ENCODE measurements around the gene TTLL6. TPM values are rescaled to one million over a fixed set of nuclear protein-coding genes. Genes with fewer than 3 reads are reported as not detected.
"Not testable (repeated sequence)": the region's sequence is repeated elsewhere in the genome, so short reads cannot be mapped to it uniquely, and the experiment has no call there.

TTLL6 gene
- total RNA-seq, 1 donor from 2014 or later, result not detected

- FAIRE-seq, result no peak
- H3K4me3 ChIP-seq (ENCODE audit: low read depth, low read length), result no peak overlapping the region
- no peaks in the 10 kb centered on the region for H3K36me3 ChIP-seq (ENCODE audit: control insufficient read depth, insufficient read depth, low read length)
- DNase-seq (ENCODE audit: low read depth), result no peak
- TF ChIP-seq, protein P1, sequence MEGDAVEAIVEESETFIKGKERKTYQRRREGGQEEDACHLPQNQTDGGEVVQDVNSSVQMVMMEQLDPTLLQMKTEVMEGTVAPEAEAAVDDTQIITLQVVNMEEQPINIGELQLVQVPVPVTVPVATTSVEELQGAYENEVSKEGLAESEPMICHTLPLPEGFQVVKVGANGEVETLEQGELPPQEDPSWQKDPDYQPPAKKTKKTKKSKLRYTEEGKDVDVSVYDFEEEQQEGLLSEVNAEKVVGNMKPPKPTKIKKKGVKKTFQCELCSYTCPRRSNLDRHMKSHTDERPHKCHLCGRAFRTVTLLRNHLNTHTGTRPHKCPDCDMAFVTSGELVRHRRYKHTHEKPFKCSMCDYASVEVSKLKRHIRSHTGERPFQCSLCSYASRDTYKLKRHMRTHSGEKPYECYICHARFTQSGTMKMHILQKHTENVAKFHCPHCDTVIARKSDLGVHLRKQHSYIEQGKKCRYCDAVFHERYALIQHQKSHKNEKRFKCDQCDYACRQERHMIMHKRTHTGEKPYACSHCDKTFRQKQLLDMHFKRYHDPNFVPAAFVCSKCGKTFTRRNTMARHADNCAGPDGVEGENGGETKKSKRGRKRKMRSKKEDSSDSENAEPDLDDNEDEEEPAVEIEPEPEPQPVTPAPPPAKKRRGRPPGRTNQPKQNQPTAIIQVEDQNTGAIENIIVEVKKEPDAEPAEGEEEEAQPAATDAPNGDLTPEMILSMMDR (IDR thresholded peaks at IDR 0.05; ENCODE audit: insufficient read depth, low read length, severe bottlenecking), result no peak
- no peaks in the 10 kb centered on the region for H3K27me3 ChIP-seq (ENCODE audit: control insufficient read depth, insufficient read depth, low read length)
Measured at GRCh38 chr17:48835971-48836370, 18.9 kb upstream of the TTLL6 start.

GRCh38 chr17:48834973-48835372 lies 17.9 kb upstream of the TTLL6 start:
- DNase-seq (ENCODE audit: low read depth) (no peak), FAIRE-seq (no peak)
- TF ChIP-seq, protein P1 (IDR thresholded peaks at IDR 0.05; ENCODE audit: insufficient read depth, low read length, severe bottlenecking), result no peak
- Histone ChIP-seq H3K36me3 (ENCODE audit: control insufficient read depth, insufficient read depth, low read length) (no peaks in the 10 kb centered on the region), H3K4me3 (ENCODE audit: low read depth, low read length) (no peak overlapping the region), H3K27me3 (ENCODE audit: control insufficient read depth, insufficient read depth, low read length) (no peaks in the 10 kb centered on the region)

GRCh38 chr17:48831549-48831883 lies 14.5 kb upstream of the TTLL6 start:
- no peaks in the 10 kb centered on the region for H3K27me3 ChIP-seq (ENCODE audit: control insufficient read depth, insufficient read depth, low read length)
- no peak for FAIRE-seq
- DNase-seq (ENCODE audit: low read depth), result no peak
- no peaks in the 10 kb centered on the region for H3K36me3 ChIP-seq (ENCODE audit: control insufficient read depth, insufficient read depth, low read length)
- TF ChIP-seq, protein P1 (IDR thresholded peaks at IDR 0.05; ENCODE audit: insufficient read depth, low read length, severe bottlenecking), result no peak
- peak overlapping the region; percentile 76 for H3K4me3 ChIP-seq (ENCODE audit: low read depth, low read length)

DNA sequence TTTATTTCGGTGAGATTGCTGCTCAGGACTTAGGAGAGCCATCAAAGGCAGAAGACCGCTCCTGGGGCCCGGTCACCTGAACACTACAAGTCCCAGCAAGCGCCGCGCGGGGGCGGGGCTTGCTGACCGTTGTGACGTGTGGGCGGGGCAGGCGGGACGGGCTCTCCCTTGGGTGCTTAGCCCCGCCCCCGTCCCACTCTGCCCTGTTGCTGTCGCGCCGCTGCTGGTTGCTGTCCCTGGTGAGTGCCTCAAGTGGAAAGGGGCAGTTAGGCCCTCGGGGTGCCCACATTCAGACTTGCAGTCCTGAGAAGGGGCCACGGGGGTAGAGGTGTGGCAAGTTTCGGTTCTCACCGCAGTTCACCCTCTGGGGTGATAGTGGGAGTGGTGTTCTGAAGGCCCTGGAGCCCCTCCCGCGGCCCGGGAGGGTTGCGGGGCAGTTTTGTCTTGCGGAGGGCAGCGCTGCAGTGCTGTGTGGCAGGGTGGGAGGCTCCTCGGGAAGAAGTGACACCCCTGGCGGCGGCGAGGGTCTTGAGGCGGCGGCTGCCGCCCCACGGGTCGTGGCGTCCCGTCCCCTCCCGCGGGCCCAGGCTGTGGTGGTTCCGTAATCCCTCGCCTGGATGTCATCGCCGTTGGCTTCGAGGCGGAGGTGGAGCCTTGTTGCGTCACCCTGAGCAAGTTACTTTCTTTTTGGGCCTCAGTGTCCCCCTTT lies 14.0 kb upstream of the TTLL6 start, which contains the start of gene CALCOCO2:
Gene CALCOCO2 (plus strand): TSS at position 196 of the 709 bp plus-strand sequence. CDS start 10,673 bp downstream, outside the sequence.
- no peaks in the 10 kb centered on the region for H3K36me3 ChIP-seq (ENCODE audit: control insufficient read depth, insufficient read depth, low read length)
- DNase-seq (ENCODE audit: low read depth), result peak; percentile 76
- H3K27me3 ChIP-seq (ENCODE audit: control insufficient read depth, insufficient read depth, low read length), result no peaks in the 10 kb centered on the region
- FAIRE-seq, result no peak
- TF ChIP-seq, protein P1 (IDR thresholded peaks at IDR 0.05; ENCODE audit: insufficient read depth, low read length, severe bottlenecking), result no peak
- H3K4me3 ChIP-seq (ENCODE audit: low read depth, low read length), result peak within 1 kb of the TSS; percentile 76

GRCh38 chr17:48825446-48826381 lies 8.7 kb upstream of the TTLL6 start:
- no peaks in the 10 kb centered on the region for H3K36me3 ChIP-seq (ENCODE audit: control insufficient read depth, insufficient read depth, low read length)
- TF ChIP-seq, protein P1 (IDR thresholded peaks at IDR 0.05; ENCODE audit: insufficient read depth, low read length, severe bottlenecking), result no peak
- no peak for FAIRE-seq
- H3K27me3 ChIP-seq (ENCODE audit: control insufficient read depth, insufficient read depth, low read length), result no peaks in the 10 kb centered on the region
- H3K4me3 ChIP-seq (ENCODE audit: low read depth, low read length), result no peak overlapping the region
- peak; percentile 63 for DNase-seq (ENCODE audit: low read depth)

DNA sequence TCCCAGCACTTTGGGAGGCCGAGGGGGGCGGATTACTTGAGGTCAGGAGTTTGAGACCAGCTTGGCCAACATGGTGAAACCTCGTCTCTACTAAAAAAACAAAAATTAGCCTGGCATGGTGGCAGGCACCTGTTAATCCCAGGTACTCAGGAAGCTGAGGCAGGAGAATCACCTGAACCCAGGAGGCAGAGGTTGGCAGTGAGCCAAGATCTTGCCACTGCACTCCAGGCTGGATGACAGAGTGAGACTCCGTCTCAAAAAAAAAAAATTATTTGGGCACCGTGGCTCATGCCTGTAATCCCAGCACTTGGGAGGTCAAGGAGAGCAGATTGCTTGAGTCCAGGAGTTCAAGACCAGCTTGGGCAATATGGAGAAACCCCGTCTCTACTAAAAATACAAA lies 3.9 kb upstream of the TTLL6 start:
- H3K36me3 ChIP-seq (ENCODE audit: control insufficient read depth, insufficient read depth, low read length); FAIRE-seq; H3K4me3 ChIP-seq (ENCODE audit: low read depth, low read length); DNase-seq (ENCODE audit: low read depth); H3K27me3 ChIP-seq (ENCODE audit: control insufficient read depth, insufficient read depth, low read length): not testable (repeated sequence)

Data from bronchial epithelial cell (primary cell).